NCI-H524 treated with DMSO at 0.1 percent for 48 hours (cell line): ENCODE data around the gene CCDC57.
"Not testable (repeated sequence)": the region's sequence is repeated elsewhere in the genome, so short reads cannot be mapped to it uniquely, and the experiment has no call there.

Experiments
- DNase-seq: peaks from one replicate; lab custom pipeline; 2025; lab: John Stamatoyannopoulos, UW

CCDC57 gene, protein sequence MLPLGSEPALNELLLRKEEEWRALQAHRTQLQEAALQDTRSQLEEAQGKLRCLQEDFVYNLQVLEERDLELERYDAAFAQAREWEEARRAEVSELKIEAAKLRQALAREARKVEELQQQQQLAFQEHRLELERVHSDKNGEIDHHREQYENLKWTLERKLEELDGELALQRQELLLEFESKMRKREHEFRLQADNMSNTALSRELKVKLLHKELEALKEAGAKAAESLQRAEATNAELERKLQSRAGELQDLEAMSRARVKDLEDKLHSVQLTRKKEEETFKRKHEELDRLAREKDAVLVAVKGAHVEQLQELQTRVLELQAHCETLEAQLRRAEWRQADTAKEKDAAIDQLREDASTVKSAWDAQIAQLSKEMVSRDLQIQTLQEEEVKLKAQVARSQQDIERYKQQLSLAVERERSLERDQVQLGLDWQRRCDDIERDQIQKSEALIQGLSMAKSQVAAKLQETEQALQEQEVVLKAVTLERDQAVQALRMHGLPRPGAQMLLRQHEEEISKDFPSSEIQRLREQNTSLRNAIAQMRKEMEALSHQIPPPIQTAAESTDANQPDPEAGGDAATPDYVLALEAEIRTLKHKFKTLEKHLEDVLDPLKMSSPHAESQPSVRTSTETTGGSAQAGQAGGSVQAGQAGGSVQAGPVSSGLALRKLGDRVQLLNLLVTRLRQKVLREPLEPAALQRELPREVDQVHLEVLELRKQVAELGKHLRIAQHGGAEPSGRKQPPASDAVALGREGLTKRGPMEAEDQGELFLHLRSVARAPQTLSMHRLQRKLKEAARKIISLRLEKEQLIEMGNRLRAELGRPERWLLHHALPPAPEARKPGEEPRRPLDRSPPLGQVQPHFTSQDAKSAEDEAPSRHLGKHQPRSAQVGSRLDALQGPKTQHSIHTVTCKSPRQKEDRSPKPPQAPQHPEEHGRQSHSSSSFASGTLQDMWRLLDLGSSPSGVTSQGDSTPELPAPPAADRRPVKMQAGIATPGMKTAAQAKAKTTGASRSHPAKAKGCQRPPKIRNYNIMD

DNA sequence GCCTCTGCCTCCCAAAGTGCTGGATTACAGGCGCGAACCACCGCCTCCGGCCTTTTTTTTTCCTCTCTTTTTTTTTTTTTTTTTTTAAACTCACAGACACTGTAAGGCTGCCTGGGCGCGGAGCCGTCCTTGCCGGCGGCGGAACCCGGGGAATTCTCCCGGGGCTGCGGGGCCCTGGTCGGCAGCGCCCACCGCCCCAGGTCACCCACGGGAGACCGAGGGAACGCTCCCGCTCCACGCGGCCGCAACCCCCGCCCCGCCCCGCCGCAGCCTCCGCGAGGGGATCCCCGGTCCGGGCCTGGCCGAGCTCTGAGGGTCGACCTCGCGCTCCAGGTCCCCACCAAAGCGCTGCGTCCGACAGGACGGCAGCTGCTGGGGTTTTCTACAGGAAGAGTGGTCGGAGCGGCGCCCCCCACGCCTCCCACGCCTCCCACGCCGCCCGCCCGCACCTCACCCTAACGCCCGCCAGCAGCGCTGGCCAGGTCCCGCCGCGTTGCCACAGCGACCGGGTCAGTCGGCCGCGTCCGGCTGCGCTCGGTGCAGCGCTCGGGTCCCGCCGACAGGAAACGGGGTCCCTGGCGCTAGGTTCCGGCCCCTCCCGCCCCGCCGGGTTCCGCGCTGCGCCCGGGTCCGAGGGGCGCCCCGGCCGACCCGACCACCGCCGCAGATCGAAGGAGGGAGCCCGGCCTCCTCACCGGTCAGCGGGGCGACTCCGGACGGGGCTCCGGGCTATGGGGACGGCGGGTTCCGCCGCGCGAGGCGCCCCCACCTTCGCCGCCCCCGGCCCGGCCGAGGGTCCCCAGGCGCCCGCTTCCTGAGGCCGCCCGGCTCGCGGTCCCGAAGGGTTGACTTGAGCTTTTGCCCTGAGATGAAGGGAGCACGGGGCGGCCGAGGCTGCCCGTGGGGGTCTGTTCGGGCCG, at the start of gene CCDC57:
Gene CCDC57, minus strand, starts transcription at position 512 of the 920 bp plus-strand sequence. CDS start 10,898 bp downstream, outside the sequence.
- no peak for DNase-seq

GRCh38 chr17:82262344-82262743, 49.7 kb upstream of the CCDC57 start:
- no peak for DNase-seq

GRCh38 chr17:82259972-82260961, 47.6 kb upstream of the CCDC57 start:
- not testable (repeated sequence) for DNase-seq

DNA sequence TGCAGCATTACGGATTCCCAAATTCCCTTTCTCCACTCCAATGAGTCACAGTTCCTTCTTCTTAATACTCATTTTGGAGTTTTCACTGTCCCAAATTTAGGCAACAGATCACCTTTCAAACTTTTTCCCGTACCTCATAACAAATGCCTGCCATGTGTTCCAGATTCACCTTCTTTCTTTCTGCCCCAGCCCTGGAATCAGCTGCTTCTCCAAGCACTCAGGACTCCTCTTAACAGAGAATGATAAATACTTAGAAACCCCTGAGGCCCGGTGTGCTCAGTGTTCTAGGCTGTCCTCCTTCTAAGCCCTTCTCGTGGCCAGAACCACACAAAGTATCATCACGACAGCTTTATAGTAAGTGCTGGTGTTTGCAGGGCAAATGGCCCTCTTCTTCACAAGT, 45.9 kb upstream of the CCDC57 start:
- DNase-seq: no peak

GRCh38 chr17:82257473-82257872, 44.8 kb upstream of the CCDC57 start:
- no peak for DNase-seq

DNA sequence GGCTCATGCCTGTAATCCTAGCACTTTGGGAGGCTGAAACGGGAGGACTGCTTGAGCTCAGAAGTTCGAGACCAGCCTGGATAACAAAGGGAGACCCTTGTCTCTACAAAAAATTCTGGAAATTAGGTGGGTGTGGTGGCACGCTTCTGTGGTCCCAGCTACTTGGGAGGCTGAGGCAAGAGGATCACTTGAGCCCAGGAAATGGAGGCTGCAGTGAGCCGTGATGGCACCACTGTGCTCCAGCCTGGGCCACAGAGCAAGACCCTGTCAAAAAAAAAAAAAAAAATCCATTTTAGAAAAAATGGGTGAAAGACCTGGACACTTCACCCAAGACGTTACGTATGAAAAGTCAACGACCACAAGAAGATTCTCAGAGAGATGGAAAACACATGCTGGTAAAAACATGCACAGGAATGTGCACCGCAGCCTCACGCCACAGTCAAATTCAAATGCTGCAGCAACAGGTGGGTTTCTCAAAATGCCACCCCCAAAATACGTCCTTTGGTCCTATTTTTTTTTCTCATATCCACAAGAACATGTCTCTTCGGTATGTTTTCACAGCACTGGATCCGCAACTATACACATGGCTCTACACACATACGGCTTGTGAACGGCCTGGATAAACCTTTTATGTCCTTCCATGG, 43.7 kb upstream of the CCDC57 start:
- no peak for DNase-seq

- no peak for DNase-seq
Measured at GRCh38 chr17:82255402-82255972, 42.8 kb upstream of the CCDC57 start.

DNA sequence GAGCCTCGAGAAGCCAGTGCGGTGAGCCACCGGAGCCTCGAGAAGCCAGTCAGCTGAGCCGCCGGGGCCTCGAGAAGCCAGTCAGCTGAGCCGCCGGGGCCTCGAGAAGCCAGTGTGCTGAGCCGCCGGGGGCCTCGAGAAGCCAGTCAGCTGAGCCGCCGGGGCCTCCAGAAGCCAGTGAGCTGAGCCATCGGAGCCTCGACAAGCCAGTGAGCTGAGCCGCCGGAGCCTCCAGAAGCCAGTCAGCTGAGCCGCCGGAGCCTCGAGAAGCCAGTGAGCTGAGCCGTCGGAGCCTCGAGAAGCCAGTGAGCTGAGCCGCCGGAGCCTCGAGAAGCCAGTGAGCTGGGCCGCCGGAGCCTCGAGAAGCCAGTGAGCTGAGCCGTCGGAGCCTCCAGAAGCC, 42.1 kb upstream of the CCDC57 start:
- DNase-seq: not testable (repeated sequence)

DNA sequence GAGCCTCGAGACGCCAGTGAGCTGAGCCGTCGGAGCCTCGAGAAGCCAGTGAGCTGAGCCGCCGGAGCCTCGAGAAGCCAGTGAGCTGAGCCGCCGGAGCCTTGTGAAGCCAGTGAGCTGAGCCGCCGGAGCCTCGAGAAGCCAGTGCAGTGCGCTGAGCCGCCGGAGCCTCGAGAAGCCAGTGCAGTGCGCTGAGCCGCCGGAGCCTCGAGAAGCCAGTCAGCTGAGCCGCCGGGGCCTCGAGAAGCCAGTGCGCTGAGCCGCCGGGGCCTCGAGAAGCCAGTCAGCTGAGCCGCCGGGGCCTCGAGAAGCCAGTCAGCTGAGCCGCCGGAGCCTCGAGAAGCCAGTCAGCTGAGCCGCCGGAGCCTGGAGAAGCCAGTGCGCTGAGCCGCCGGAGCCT, 41.5 kb upstream of the CCDC57 start:
- DNase-seq: not testable (repeated sequence)

DNA sequence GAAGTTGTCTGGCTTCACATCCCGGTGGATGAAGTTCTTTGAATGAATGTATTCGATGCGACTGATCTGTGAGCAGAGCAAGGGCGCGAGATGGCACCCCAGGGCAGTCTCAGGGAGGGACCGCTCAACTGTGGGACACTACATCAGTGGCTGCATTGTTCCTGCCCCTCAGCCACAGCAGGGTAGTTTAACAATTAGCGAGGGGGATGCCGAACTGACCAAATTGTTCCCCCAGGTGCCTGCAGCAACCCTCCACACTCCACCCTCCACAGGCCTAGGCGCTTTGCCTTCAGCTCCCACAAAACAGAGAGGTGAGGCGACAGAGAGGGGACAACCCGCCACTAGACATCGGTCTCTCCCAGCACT, 40.5 kb upstream of the CCDC57 start:
- no peak for DNase-seq

DNA sequence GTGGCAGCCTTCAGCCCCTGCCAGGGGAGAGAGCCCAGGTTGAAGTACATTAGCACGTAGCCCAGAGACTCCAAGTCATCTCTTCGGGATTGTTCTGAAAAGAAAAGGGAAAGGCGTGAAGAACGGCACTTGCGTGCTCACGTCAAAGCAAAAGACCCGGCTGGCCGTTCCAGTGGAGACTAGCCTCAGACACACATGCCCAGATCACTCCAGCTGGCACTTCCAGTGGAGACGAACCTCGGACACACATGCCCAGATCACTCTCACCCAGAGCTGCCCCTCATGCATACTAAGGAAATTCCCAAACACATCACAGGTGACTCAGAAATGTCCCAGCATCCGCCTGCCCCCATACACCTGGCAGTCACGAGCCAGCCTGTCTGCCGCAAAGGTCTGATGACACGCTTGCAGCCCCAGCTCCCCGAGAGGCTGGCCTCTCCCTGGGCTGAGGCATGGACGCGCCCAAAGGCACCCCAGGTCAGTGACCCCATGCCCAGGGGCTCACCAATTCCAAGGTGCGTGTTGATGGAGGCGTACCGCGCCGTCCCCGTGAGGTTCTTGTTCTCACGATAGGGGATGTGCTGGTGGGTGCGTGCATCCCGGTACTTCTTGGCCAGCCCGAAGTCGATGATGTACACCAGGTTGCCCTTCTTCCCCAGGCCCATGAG, 40.0 kb upstream of the CCDC57 start:
- no peak for DNase-seq

DNA sequence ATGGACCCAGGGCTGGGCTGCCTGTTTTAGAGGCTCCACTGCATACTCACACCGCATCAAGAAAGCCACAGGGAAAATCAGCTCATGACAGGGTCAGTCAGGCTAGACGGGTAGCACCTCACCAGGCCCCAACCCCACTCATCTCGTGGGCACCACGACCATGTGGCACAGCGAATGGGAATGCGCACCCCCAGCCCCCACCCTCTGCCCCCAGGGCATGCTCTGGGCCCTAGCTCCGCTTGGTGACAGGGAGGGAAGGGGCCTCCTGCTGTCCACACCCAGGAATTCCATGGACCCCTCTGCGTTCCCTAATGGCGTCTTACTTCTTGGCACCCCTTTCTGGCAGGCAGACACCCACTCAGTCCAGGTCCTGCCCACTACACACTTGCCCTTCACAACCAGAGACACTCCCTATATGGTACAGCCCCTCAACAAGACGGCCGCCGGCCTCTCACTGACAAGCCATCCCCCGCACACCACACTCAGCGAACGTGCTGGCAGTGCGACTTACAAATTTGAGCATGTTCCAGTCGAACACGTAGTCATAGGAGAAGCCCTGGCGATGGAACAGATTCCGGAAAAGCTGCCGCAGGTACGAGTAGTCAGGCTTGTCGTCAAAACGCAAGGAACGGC, 38.3 kb upstream of the CCDC57 start:
- no peak for DNase-seq

DNA sequence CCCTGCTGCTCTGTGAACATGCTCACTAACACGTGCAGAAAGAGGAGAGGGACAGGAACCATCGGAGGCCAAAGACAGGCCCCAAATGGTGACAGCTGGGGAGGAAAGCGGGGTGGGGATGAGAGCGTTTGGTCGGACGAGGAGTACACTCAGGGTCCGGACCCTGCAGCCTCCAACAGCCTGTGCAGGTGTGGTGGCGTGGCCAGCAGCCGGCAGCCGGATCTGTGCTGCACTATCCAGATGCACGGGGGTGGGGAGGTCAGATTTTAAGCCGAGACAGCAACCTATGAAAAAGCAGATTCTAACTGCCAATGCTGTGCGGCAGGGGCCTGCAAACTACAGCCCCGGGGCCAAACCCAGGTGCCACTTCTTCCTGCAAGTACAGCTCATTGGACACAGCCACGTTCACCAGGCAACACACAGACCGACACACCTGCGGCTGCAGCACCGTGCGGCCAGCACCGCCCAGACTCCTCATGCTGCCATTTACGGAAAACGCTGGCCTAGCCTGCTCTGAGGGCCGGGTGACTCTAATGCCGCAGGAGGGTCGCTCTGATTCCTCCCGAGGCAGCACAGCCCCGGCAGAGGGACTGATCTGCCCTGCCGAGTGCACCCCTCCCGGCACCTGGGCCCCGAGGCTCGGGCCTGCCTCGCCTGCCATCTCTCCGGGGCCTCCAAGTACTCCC, 37.4 kb upstream of the CCDC57 start:
- no peak for DNase-seq

- DNase-seq: no peak
Measured at GRCh38 chr17:82248815-82249674, 36.4 kb upstream of the CCDC57 start.

- no peak for DNase-seq
Measured at GRCh38 chr17:82247856-82248671, 35.4 kb upstream of the CCDC57 start.

- DNase-seq: no peak
Measured at GRCh38 chr17:82247182-82247823, 34.7 kb upstream of the CCDC57 start.
